Nephron progenitor cell (in vitro differentiated cells): ENCODE results near the gene HOXD8.

Experiments
- DNase-seq: peaks from one replicate; pipeline ENCODE4 v3.0.0; 2021
- H3K27ac Mint-ChIP-seq: 2 replicates; pipeline ENCODE4 v1.8.0; 2021; ENCODE audit warnings: mild to moderate bottlenecking, moderate library complexity, mixed read lengths
- H3K27me3 Mint-ChIP-seq: 2 replicates; pipeline ENCODE4 v1.8.0; 2021; ENCODE audit warnings: mild to moderate bottlenecking, low read depth, mixed read lengths; ENCODE audit not compliant: poor library complexity
- H3K36me3 Mint-ChIP-seq: 2 replicates; pipeline ENCODE4 v1.8.0; 2021; ENCODE audit warnings: low read depth, mixed read lengths
- H3K4me1 Mint-ChIP-seq: 2 replicates; pipeline ENCODE4 v1.8.0; 2021; ENCODE audit warnings: mixed read lengths
- H3K4me3 Mint-ChIP-seq: 2 replicates; pipeline ENCODE4 v1.8.0; 2021; ENCODE audit warnings: mild to moderate bottlenecking, moderate library complexity, mixed read lengths
- H3K9me3 Mint-ChIP-seq: 2 replicates; pipeline ENCODE4 v1.8.0; 2021; ENCODE audit warnings: mild to moderate bottlenecking, moderate library complexity, mixed read lengths
- CTCF ChIP-seq: fragments of 200-600 bp; sonication (generic); IDR thresholded peaks from 2 replicates; pipeline ENCODE4 v1.5.0; 2021; ENCODE audit warnings: antibody characterized with exemption

Gene HOXD8

GRCh38 chr2:176155356-176156044 is 26.0 kb downstream of the HOXD8 start:
- no peaks in the 10 kb centered on the region for H3K9me3 Mint-ChIP-seq

GRCh38 chr2:176156301-176156806 is 26.8 kb downstream of the HOXD8 start:
- Mint-ChIP-seq H3K4me1 (peaks cover 82% of the 10 kb centered on the region), H3K36me3 (peaks cover 36% of the 10 kb centered on the region), H3K27ac (peak overlapping the region; percentile 99), H3K27me3 (no peaks in the 10 kb centered on the region), H3K9me3 (no peaks in the 10 kb centered on the region), H3K4me3 (peak overlapping the region; percentile 88)
- no peak for DNase-seq
- no peak for TF ChIP-seq CTCF

More at GRCh38 chr2:176155356-176156044, 26.0 kb downstream of the HOXD8 start:
- no peak for TF ChIP-seq CTCF
- Mint-ChIP-seq H3K27ac (peak overlapping the region; percentile 99), H3K36me3 (peaks cover 44% of the 10 kb centered on the region), H3K4me1 (peaks cover 81% of the 10 kb centered on the region), H3K4me3 (peak overlapping the region; percentile 88), H3K27me3 (no peaks in the 10 kb centered on the region)
- DNase-seq: no peak

GRCh38 chr2:176156807-176157498 is 27.4 kb downstream of the HOXD8 start, which contains the start of gene HOXD3:
TSS of gene HOXD3 (plus strand) at chr2:176157307. CDS start at chr2:176169115, 11,808 bp downstream.
- peaks cover 34% of the 10 kb centered on the region for H3K36me3 Mint-ChIP-seq
- no peaks in the 10 kb centered on the region for H3K9me3 Mint-ChIP-seq
- DNase-seq: no peak
- peak within 1 kb of the TSS; percentile 88 for H3K4me3 Mint-ChIP-seq
- H3K27me3 Mint-ChIP-seq: no peaks in the 10 kb centered on the region
- H3K4me1 Mint-ChIP-seq: peaks cover 86% of the 10 kb centered on the region
- H3K27ac Mint-ChIP-seq: peak within 1 kb of the TSS; percentile 99
- TF ChIP-seq CTCF: no peak

- no peak for TF ChIP-seq CTCF
- peak overlapping the region; percentile 98 for H3K27ac Mint-ChIP-seq
- no peaks in the 10 kb centered on the region for H3K27me3 Mint-ChIP-seq
- H3K9me3 Mint-ChIP-seq: no peaks in the 10 kb centered on the region
- H3K4me3 Mint-ChIP-seq: peak overlapping the region; percentile 86
- DNase-seq: peak; percentile 80
- peaks cover 91% of the 10 kb centered on the region for H3K4me1 Mint-ChIP-seq
- H3K36me3 Mint-ChIP-seq: peaks cover 31% of the 10 kb centered on the region
Measured at GRCh38 chr2:176157499-176158185, 28.1 kb downstream of the HOXD8 start.

GRCh38 chr2:176158186-176158591 is 28.7 kb downstream of the HOXD8 start:
- TF ChIP-seq CTCF: no peak
- Mint-ChIP-seq H3K36me3 (peaks cover 26% of the 10 kb centered on the region), H3K4me1 (peaks cover 91% of the 10 kb centered on the region), H3K27ac (peak overlapping the region; percentile 98), H3K4me3 (peak overlapping the region; percentile 86), H3K9me3 (no peaks in the 10 kb centered on the region), H3K27me3 (no peaks in the 10 kb centered on the region)
- no peak for DNase-seq
